K562 (cell line): ENCODE measurements around the gene HEMGN. TPM values are rescaled to one million over a fixed set of nuclear protein-coding genes. Genes with fewer than 3 reads are reported as not detected.
A peak's percentile ranks its signal among the peaks of the same experiment; 100 is the strongest.

Experiments
- CAMTA2 ChIP-seq: fragments of 250-450 bp; sonication (Bioruptor Pico); conservative IDR thresholded peaks from 2 replicates; pipeline ENCODE4 v1.5.1; 2022
- CEBPG ChIP-seq, 3 experiments: fragments of 200-800 bp in 1 of 3; sonication (Bioruptor generic) in 1 of 3; sonication (generic) in 1 of 3; formaldehyde crosslinking in 1 of 3; IDR thresholded peaks in 2 of 3; conservative IDR thresholded peaks in 1 of 3; 2 replicates each; pipeline versions ENCODE4 v1.6.1 to v1.8.0; 2016 to 2022; ENCODE audit warnings: missing compliant biosample characterization in 2 of 3, missing genetic modification characterization in 2 of 3, mild to moderate bottlenecking in 1 of 3, missing genetic modification reagents in 1 of 3
- CHCHD3 ChIP-seq: fragments of 250-450 bp; sonication (Bioruptor Pico); IDR thresholded peaks from 2 replicates; pipeline ENCODE4 v2.1.2; 2022; ENCODE audit warnings: mild to moderate bottlenecking
- CREB1 ChIP-seq, 2 experiments: sonication (generic) in 1 of 2; formaldehyde crosslinking in 1 of 2; IDR thresholded peaks; 2 replicates each; pipeline versions ENCODE4 v1.6.1 to v1.8.0; 2012 to 2022; ENCODE audit warnings: inconsistent platforms in 1 of 2, mild to moderate bottlenecking in 1 of 2, missing genetic modification reagents in 1 of 2, moderate library complexity in 1 of 2
- CREM ChIP-seq: IDR thresholded peaks from 2 replicates; pipeline ENCODE4 v1.6.1; 2014; ENCODE audit warnings: antibody characterized with exemption, low read depth
- DDX20 ChIP-seq: fragments of 450-650 bp; IDR thresholded peaks from 2 replicates; pipeline ENCODE4 v1.6.1; 2016; ENCODE audit warnings: missing genetic modification characterization, low read depth, mild to moderate bottlenecking, missing compliant biosample characterization, moderate library complexity
- HNRNPK ChIP-seq: fragments of 200-400 bp; formaldehyde crosslinking; IDR thresholded peaks from one replicate; pipeline ENCODE4 v1.6.1; 2018; ENCODE audit warnings: mild to moderate bottlenecking, low read depth, low read length; ENCODE audit not compliant: poor library complexity, severe bottlenecking
- KDM4B ChIP-seq, 2 experiments: fragments of 450-650 bp in 1 of 2; sonication (generic) in 1 of 2; IDR thresholded peaks; 2 replicates each; pipeline ENCODE4 v1.6.1; 2016 to 2017; ENCODE audit warnings: borderline replicate concordance in 2 of 2, antibody characterized with exemption in 1 of 2, low read depth in 1 of 2, mild to moderate bottlenecking in 1 of 2
- NFIC ChIP-seq: fragments of 450-650 bp; IDR thresholded peaks from 2 replicates; pipeline ENCODE4 v1.6.1; 2017; ENCODE audit warnings: mild to moderate bottlenecking, inconsistent platforms
- SUPT5H ChIP-seq: fragments of 450-650 bp; IDR thresholded peaks from 2 replicates; pipeline ENCODE4 v1.6.1; 2016
- TAF15 ChIP-seq: fragments of 200-400 bp; formaldehyde crosslinking; IDR thresholded peaks from 2 replicates; pipeline ENCODE4 v1.6.1; 2017; ENCODE audit warnings: mild to moderate bottlenecking, low read depth, low read length, moderate library complexity
- polyA plus RNA-seq, 8 experiments: library from polyadenylated mRNA; depleted of rRNA in 4 of 8; stranded (reverse) in 5 of 8; unstranded in 3 of 8; fragments of >200 nt; fragmentation: Nextera tagmentation in 2 of 8; fragmentation: Illumina TruSeq in 1 of 8; extraction: Ambion mirVana in 2 of 8; extraction: Trizol in 1 of 8; gene quantifications; 2 replicates each; pipeline versions ENCODE4 v1.2.1 to v1.2.3, GENCODE V29; 2011 to 2014; ENCODE audit warnings: inconsistent platforms in 1 of 8, missing spikeins in 1 of 8
- total RNA-seq, 7 experiments: library from RNA; depleted of rRNA in 6 of 7; stranded (reverse); fragments of >200 nt in 6 of 7; fragmentation: Illumina TruSeq in 2 of 7; extraction: Trizol in 2 of 7; gene quantifications; 2 replicates each; pipeline versions ENCODE4 v1.2.1 to v1.2.3, GENCODE V29; 2011 to 2021; ENCODE audit warnings: low replicate concordance in 1 of 7
- TF ChIP-seq, protein P1 (sequence below): fragments of 450-650 bp; IDR thresholded peaks from 2 replicates; pipeline ENCODE4 v1.6.1; 2016; ENCODE audit warnings: mild to moderate bottlenecking, moderate library complexity
- TF ChIP-seq, protein P2 (sequence below): IDR thresholded peaks from 2 replicates; pipeline ENCODE4 v1.6.1; 2016; ENCODE audit warnings: missing genetic modification characterization, missing compliant biosample characterization

Gene HEMGN
- total and polyA plus RNA-seq, 9 of the 15 experiments (the other 6 are each of a cell fraction or from before 2014, with no cell fraction given) = 56.3 to 258 (median 137) TPM

DNA sequence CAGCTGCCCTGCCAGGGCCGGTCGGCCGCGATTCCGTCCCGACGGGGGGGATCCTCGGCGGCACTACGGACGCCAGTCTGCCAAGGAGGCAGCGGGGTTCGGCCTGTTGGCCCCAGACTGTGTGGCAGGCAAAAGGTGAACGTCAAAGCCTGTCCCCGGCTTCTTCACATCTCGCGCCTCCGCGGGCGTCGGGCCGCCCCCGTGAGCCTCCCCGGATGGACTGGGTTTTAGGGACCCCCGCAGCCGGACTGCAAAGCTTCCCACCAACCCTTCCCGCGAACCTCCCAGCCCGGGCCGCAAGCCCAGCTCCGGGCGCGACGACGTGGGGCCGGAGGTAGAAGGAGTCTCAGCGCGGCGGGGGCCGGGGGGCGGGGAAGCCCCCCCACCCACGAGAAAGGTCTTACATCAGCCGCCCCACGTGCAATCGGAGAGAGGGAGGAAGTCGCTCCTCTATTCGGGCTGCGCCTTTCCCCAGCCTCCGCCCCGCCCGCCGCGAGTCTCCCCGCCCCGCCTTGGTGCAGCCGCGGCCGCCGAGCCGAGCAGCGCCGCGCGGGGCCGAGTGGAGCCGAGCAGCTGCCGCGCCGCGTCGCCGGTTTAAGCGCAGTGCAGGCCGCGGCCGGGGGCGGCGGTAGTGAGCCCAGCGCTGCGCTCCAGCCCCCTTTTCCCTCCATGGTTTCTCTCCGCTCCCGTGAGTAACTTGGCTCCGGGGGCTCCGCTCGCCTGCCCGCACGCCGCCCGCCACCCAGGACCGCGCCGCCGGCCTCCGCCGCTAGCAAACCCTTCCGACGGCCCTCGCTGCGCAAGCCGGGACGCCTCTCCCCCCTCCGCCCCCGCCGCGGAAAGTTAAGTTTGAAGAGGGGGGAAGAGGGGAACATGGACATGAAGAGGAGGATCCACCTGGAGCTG is 45.0 kb upstream of the HEMGN start, which contains the start of gene ANP32B (continued):
- TF ChIP-seq, protein P1, sequence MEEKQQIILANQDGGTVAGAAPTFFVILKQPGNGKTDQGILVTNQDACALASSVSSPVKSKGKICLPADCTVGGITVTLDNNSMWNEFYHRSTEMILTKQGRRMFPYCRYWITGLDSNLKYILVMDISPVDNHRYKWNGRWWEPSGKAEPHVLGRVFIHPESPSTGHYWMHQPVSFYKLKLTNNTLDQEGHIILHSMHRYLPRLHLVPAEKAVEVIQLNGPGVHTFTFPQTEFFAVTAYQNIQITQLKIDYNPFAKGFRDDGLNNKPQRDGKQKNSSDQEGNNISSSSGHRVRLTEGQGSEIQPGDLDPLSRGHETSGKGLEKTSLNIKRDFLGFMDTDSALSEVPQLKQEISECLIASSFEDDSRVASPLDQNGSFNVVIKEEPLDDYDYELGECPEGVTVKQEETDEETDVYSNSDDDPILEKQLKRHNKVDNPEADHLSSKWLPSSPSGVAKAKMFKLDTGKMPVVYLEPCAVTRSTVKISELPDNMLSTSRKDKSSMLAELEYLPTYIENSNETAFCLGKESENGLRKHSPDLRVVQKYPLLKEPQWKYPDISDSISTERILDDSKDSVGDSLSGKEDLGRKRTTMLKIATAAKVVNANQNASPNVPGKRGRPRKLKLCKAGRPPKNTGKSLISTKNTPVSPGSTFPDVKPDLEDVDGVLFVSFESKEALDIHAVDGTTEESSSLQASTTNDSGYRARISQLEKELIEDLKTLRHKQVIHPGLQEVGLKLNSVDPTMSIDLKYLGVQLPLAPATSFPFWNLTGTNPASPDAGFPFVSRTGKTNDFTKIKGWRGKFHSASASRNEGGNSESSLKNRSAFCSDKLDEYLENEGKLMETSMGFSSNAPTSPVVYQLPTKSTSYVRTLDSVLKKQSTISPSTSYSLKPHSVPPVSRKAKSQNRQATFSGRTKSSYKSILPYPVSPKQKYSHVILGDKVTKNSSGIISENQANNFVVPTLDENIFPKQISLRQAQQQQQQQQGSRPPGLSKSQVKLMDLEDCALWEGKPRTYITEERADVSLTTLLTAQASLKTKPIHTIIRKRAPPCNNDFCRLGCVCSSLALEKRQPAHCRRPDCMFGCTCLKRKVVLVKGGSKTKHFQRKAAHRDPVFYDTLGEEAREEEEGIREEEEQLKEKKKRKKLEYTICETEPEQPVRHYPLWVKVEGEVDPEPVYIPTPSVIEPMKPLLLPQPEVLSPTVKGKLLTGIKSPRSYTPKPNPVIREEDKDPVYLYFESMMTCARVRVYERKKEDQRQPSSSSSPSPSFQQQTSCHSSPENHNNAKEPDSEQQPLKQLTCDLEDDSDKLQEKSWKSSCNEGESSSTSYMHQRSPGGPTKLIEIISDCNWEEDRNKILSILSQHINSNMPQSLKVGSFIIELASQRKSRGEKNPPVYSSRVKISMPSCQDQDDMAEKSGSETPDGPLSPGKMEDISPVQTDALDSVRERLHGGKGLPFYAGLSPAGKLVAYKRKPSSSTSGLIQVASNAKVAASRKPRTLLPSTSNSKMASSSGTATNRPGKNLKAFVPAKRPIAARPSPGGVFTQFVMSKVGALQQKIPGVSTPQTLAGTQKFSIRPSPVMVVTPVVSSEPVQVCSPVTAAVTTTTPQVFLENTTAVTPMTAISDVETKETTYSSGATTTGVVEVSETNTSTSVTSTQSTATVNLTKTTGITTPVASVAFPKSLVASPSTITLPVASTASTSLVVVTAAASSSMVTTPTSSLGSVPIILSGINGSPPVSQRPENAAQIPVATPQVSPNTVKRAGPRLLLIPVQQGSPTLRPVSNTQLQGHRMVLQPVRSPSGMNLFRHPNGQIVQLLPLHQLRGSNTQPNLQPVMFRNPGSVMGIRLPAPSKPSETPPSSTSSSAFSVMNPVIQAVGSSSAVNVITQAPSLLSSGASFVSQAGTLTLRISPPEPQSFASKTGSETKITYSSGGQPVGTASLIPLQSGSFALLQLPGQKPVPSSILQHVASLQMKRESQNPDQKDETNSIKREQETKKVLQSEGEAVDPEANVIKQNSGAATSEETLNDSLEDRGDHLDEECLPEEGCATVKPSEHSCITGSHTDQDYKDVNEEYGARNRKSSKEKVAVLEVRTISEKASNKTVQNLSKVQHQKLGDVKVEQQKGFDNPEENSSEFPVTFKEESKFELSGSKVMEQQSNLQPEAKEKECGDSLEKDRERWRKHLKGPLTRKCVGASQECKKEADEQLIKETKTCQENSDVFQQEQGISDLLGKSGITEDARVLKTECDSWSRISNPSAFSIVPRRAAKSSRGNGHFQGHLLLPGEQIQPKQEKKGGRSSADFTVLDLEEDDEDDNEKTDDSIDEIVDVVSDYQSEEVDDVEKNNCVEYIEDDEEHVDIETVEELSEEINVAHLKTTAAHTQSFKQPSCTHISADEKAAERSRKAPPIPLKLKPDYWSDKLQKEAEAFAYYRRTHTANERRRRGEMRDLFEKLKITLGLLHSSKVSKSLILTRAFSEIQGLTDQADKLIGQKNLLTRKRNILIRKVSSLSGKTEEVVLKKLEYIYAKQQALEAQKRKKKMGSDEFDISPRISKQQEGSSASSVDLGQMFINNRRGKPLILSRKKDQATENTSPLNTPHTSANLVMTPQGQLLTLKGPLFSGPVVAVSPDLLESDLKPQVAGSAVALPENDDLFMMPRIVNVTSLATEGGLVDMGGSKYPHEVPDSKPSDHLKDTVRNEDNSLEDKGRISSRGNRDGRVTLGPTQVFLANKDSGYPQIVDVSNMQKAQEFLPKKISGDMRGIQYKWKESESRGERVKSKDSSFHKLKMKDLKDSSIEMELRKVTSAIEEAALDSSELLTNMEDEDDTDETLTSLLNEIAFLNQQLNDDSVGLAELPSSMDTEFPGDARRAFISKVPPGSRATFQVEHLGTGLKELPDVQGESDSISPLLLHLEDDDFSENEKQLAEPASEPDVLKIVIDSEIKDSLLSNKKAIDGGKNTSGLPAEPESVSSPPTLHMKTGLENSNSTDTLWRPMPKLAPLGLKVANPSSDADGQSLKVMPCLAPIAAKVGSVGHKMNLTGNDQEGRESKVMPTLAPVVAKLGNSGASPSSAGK = peak; percentile 97
- TF ChIP-seq KDM4B (IDR thresholded peaks at IDR 0.05; ENCODE audit: borderline replicate concordance in 2 of 2, low read depth in 1 of 2) (peak in 1 of 2 experiments; percentile 81; a peak in 1 of 4 replicates), CAMTA2 (CRISPR knock-in tag) (no peak), CEBPG (CRISPR knock-in tag; IDR thresholded peaks at IDR 0.05) (peak; percentile 97), CEBPG (tag; conservative IDR thresholded peaks at IDR 0.05 in 1 of 2, IDR thresholded peaks at IDR 0.05 in 1 of 2) (peak; percentile 88 to 96), SUPT5H (peak; percentile 76), CREB1 (IDR thresholded peaks at IDR 0.05) (peak; percentile 47), CREB1 (CRISPR knock-in tag; IDR thresholded peaks at IDR 0.05) (peak; percentile 63; the same call in 1 of the 2 replicates), HNRNPK (peak; percentile 29), CREM (peak; percentile 71), NFIC (peak; percentile 41; the same call in 1 of the 2 replicates), DDX20 (no peak), TAF15 (no peak), CHCHD3 (CRISPR knock-in tag) (no peak)
- TF ChIP-seq, protein P2, sequence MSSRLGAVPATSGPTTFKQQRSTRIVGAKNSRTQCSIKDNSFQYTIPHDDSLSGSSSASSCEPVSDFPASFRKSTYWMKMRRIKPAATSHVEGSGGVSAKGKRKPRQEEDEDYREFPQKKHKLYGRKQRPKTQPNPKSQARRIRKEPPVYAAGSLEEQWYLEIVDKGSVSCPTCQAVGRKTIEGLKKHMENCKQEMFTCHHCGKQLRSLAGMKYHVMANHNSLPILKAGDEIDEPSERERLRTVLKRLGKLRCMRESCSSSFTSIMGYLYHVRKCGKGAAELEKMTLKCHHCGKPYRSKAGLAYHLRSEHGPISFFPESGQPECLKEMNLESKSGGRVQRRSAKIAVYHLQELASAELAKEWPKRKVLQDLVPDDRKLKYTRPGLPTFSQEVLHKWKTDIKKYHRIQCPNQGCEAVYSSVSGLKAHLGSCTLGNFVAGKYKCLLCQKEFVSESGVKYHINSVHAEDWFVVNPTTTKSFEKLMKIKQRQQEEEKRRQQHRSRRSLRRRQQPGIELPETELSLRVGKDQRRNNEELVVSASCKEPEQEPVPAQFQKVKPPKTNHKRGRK (tag) = no peak
